OCI-M1 (cell line): ENCODE data around the gene PSAP.
"Not testable (repeated sequence)": the region's sequence is repeated elsewhere in the genome, so short reads cannot be mapped to it uniquely, and the experiment has no call there.

Experiments
- DNase-seq: peaks from one replicate; lab custom pipeline; 2025; lab: John Stamatoyannopoulos, UW

Gene PSAP

DNA sequence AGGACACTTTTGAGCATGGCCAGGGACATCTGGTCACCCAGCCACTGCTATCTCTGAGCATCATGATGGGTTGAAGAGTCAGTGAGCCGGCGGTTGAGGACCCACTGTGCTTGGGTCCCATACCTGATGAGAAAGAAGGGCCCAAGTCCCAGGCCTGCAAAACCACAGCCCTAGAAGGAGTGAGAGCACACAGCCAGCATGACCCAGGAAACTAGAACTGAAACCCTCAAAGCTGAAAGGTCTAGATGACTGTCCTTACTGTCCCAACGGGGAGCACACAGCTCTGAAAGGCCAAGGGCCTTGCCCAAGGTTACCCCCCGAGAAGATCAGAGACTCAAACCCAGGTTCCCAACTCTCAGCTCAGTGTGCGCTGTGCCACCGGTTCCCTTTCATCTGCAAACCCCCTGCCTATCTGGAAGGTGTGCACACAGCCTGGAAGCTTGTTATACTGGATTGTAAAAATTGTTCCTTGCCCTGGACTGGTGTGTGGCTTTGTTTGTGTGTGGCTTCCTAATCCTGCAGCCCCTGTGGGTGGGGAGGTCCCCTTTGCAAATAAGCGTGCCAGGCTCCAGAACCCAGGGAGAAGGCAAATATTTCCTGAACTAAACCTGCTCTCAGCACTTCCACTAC is 22.6 kb upstream of the PSAP start:
- no peak for DNase-seq

DNA sequence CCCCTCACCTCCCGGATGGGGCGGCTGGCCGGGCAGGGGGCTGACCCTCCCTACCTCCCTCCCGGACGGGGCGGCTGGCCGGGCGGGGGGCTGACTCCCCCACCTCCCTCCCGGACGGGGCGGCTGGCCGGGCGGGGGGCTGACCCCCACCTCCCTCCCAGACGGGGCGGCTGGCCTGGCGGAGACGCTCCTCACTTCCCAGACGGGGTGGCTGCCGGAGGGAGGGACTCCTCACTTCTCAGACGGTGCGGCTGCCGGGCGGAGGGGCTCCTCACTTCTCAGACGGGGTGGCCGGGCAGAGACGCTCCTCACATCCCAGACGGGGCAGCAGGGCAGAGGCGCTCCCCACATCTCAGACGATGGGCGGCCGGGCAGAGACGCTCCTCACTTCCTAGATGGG is 18.6 kb upstream of the PSAP start:
- DNase-seq = not testable (repeated sequence)

GRCh38 chr10:71868192-71868697 is 17.2 kb upstream of the PSAP start:
- peak; percentile 83 for DNase-seq

- DNase-seq = no peak
Measured at GRCh38 chr10:71865561-71866041, 14.6 kb upstream of the PSAP start.

DNA sequence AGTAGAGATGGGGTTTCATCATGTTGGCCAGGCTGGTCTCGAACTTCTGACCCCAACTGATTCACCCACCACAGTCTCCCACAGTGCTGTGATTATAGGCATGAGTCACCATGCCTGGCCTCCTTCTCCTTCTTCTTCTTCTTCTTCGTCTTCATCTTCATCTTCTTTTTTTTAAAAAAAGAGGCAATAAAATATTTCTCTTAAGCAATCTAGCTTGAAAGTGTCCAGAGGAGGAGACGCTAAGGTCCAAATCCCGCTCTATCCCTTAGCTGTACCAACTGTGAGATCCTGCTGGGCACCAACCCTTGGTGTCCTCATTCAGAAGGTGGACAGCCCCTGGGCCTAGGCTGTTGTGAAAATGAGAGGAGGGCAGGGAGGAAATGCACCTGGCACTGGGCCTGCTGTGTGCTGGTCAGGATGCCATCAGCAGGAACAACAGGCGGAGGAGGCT is 13.9 kb upstream of the PSAP start:
- no peak for DNase-seq

GRCh38 chr10:71863203-71863602 is 12.2 kb upstream of the PSAP start:
- no peak for DNase-seq

DNA sequence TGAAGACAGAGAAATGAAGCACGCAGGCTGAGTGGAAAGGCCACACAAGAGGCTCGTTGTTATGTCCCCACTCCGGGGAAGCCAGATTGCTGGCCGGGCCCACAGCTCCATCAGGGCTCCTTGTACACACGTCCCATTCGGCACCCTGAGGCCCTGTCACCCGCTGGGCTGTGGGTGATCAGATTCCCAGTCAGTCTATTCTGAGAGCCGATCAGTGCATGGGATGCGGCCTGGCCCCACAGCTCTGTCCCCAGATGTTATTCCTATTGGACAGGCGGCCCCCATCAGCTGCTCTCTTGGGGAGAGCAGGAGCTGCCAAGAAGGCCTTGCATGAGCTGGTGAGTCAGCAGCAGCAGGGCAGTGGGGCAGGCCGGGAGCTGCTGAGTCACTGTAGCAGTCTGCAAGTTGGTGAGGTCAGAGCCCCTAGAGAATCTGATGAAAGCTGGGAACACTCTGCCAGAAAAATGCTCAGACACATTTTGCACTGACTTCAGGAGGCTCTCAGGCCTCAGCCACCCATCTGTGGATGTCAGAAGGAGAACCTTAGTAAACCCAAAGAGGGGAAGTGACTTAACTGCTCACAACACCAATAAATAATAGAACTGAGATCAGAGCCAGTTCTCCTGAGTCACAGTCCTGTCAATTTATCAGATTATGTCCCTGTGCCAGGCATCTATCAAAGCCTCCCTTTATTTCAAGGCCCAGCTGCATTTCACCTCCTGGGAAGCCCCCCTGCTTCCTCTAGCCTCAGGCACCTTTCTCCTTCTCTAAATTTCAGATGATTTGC is 9.4 kb upstream of the PSAP start:
- peak; percentile 99 for DNase-seq

DNA sequence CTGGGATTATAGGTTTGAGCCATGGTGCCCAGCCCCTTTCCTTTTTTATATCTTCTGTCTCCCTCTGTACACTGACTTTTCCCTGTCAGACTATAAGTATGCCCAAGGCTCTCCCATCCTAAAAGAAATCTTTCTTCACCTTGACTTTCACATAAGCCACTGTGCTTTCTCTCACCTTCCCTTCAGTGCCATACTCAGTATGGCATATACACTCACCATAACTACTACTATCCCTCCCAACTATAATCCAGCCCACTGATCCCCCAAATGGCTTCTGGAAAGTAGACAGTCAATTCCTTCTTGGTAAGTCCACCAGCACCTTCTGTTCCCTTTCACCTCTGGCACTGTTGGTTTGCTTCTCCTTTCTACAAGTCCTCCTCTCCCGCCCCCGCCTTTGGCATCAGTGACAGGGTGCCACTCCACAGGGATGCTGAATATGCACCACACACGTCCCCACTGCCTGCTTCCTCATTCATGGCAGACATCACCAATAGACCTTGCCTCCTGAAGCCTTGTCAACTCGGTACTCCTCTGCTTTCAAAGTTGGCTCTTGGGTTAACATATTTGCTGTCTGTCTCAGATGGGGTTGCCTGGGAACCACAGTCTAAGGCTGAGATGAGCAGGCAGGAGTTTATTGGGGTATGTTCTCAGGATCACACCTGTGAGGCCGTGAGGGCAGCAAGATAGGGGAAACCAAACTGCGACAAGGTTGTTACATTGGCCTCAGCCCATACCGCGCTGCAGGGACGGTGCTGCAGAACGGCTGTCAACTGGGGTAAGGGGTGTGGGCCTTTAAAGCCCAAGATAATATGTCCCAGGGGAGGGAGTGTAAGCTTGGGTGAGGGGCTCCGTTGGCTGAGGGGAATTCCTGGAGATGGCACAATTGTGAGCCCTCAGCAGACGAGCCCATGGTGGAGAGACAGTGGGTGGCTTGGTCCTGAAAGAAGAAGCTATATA is 7.2 kb upstream of the PSAP start:
- DNase-seq = no peak

DNA sequence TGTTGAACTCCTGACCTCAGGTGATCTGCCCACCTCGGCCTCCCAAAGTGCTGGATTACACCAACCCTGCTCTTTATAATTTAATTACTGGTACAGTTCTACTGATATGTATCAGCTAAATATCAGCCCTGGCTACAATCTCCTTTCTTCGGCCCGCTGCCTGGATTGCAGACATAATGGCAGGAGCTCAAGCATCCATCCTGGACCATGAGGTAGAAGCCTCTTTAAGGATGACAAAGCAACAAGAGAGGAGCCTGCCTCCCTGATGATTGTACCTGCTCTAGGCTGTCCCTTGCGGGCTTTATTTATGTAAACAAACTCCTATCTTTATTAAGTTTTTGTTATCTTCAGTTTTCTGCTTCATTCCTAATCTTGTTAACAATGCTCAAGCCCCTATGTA is 5.6 kb upstream of the PSAP start:
- DNase-seq = no peak

GRCh38 chr10:71854031-71854430 is 3.0 kb upstream of the PSAP start:
- peak; percentile 38 for DNase-seq

DNA sequence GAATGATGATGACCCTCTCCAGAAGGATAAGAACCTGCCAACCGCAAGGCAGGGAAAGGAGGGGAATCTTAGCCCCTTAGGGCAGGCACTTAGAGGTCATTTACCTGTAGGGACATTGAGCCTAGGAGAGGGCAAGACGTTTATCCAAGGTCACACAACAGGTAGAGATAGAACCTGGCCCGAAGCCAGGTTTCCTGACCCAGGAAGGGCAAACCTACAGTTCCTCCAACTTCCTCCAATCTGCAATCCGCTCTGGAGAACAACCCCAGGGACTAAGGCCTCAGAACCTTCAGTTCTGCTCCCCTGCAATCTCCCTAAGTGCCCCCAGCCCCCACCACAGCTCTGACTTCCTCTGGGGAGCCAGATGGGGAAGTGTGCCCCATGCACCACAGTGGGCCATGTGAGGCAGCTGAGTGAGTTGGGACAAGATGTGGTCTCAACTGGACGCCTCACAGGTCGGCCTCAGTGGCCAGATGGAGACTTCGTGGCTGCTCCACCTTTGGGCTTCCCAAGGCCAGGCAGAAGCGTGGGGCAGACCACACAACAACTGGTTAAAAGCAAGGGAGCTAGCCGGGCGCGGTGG is 1.4 kb upstream of the PSAP start:
- DNase-seq = peak; percentile 56

- not testable (repeated sequence) for DNase-seq
Measured at GRCh38 chr10:71851465-71852095, 529 bp upstream of the PSAP start.

DNA sequence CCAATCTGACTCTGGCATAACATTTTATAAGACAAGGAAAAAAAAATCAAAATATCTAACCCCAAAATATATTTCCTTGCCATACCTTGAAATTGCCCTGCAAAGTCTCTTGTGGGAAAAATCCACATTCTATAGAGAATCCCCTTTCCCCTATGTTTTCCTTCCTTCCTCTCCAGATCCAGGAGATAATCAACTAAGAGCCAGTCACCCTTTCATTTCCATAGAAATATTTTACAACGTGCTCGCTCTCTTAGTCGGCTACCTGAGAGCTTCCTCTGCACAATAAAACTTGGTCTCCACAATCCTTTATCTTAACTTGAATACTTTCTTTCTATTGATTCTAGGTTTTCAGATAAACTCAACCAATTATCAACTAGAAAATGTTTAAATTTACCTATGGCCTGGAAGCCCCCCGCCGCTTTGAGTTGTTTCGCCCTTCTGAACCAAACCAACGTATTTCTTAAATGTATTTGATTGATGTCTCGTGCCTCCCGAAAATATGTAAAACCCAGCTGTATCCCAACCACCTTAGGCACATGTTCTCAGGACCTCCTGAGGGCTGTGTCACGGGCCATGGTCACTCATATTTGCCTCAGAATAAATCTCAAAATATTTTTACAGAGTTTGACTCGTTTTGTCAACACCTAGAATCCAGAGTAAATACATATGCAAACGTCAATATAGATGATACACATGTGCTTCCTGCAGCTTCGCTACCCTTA is 869 bp downstream of the PSAP start:
- peak; percentile 57 for DNase-seq

GRCh38 chr10:71849461-71849908 is 1.6 kb downstream of the PSAP start:
- no peak for DNase-seq

GRCh38 chr10:71848325-71849275 is 2.5 kb downstream of the PSAP start:
- DNase-seq = peak; percentile 22

GRCh38 chr10:71847418-71847817 is 3.6 kb downstream of the PSAP start:
- DNase-seq = no peak

DNA sequence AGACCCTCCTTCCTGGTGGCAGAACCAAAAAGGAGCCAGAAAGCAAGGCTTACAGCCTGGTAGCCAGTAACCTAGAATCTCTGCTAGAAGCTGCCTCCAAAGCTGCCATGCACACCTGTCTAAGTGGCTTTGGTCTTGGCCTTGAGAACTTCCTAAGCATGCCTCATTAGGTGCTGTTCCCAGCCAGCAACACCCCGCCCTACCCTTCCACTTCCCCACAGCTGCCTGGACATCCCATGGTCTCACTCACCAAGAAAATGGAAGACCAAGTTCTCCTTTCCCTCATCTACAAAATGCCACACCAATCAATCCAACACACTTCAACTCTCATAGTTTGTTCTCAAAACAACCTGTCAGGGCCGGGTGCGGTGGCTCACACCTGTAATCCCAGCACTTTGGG is 4.2 kb downstream of the PSAP start:
- DNase-seq = no peak

DNA sequence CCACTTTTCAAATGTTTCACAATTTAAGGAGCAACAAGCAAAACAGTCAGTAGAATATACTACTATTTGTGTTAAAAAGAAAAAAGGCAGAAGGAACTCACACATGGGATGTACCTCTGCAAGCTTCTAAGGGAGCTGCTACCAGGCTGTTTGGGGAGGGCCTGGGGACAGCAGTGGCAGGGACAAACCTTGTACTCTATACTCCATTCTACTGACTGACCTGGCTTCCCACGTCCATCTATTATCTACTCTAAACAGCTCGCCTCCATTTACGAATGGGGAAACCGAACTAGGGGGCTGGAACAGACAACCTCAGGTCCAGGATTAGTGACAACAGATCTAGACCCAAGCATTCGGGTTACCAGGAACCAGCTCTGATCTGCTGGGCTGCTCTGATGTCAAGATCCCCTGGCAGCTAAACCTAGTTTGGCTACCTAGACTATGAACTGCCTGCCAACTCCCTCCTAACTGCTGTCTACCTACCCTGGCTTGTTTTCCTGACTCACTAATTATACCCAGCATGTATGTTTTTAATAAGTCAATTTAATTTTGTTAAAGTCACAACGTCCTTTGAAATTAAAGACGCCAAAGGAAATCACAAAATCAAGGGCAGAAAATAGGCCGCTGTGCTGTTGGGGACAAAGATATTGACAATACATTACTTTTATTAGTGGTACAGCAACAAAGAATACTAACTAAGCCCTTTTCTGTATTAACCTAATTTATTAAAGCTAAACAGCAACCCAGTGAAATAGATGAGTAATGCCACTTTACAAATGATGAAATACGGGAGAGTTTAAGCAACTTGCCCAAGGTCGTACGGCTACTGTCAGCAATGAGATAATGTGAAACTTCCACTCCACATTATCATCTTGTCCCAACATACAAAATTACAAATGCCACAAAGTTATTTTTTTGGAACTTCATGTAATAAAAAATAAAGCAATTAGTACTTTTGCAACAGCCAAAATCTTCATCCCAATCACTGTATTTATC is 5.3 kb downstream of the PSAP start:
- no peak for DNase-seq
